NCI-H345 treated with DMSO at 0.1 percent for 48 hours (cell line): Measurements from ENCODE around the gene ARHGAP10.

Experiments
- DNase-seq: peaks from one replicate; lab custom pipeline; 2025; ENCODE audit not compliant: unreplicated experiment; lab: John Stamatoyannopoulos, UW

The ARHGAP10 gene

DNA sequence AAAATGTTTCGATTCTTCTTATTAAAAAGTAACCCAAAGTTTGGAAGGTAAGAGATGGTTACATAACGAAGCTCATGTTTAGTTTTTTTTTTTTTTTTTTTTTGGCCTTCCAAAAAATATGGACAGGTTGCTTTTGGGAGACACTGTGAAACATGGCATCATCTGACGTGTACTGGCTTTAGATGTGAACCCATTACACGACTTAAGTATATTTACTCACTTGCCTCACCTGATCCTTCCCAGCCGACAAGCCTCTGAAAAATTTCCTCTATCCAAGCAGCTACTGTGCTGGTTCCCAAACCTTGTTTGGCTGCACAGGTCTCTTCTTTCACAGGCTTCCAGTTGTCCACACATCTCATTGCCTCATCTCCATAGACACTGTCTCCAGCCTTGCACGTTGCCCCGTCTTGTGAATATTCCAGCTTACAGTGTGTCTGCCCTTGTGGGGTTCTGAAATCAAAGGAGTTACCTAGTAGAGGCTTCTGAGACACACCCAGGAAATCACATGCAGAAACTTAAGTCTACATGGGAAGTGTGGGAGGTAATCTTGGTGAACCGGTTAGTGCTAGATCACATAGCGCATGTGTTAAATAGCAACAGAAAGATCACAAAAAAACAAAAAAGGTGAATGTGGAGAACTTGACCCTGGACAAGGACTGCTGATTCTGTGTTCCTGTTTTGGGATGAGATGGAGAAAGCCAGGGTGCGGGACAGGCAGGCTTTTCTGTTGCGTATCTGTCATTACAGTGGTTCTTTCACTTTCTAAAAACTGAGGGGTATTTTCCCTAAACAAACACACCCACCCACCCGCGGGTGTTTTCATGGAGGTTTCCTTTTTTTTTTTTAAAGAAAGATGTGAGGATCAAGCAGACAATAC is 328.6 kb downstream of the ARHGAP10 start:
- DNase-seq: no peak

DNA sequence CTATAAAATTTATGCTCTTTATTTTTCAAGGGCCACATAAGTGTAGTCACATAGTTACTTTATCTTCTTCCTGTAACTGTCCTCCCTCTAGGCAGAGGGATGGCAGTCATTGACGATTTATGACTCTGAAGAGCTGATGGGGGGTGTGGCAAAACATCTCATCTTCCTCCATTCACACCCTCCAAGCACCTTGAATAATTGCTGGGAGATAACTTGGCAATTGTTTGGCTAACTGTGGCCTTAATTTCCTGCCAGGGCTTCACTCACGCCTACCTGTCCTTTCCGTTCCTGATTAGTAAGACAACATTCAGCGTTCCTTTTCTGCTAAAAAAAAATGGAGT is 329.2 kb downstream of the ARHGAP10 start:
- peak; percentile 4 for DNase-seq

DNA sequence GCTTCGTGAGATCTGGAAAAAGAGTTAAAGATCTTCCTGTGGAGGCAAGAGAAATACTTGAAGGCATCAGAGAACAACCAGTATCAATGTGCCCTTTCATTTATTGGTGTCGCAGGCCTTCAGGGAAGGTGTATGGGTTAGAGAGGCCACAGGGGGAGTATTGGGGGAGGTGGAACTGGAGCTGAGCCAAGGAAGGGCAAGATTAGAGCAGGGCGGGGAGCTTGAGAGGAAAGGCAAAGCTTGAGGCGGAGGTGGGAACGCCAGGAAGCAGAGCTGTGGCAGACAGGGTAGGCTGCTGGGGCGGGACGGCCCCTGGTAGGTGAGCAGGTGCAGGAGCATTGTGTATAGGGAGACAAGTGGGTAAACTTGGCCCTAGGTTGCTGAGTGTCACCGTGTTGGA is 329.9 kb downstream of the ARHGAP10 start:
- peak; percentile 61 for DNase-seq

DNA sequence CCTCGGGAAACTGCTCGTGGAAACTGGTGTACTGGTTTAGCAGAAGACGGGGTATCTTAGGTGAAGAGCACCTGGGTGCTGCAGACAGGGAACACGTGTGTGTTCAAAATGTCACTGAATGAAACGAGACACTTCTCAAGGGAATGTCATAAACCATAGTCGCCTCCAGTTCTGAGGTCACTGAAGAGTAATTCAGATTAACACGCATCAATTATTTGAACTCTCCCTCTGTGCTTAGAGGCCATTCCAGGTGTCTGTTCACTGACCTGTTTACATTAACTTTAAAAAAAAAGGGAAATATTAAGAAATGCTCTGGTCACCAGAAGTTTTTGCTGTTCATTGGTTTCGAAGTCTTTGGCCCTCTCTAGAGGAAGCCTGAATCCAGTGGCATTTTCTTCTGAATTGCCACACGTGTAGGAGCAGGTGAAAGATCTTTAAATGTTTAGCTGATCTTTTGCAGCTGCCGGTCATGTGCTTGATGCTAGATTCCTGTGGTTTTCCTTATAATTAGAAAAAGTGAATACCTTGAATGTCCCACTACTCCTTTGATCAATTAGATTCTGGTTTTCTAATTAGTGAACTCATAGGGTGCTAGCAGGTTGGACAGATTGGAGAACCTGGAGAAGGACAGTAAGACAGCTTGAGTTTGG is 330.5 kb downstream of the ARHGAP10 start:
- no peak for DNase-seq

DNA sequence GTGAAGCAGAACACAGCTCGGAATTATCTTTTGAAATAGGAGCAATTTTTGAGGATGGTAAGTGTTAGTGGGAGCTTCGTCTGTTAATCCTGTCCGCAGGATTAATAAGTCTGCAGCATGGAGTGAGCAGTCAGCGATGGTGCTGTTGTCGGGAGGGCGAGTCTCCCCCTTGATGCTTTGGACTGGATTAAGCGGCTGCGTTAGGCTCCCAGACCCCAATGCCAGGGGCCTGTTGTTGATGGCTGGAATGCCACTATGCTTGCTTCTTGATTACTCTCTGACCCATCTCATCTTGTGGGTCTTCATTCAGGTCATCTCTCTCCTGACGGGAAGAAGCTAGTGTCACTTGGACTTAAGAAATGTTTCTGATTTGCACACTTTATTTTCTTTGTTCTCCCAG is 332.6 kb downstream of the ARHGAP10 start:
- DNase-seq: no peak

DNA sequence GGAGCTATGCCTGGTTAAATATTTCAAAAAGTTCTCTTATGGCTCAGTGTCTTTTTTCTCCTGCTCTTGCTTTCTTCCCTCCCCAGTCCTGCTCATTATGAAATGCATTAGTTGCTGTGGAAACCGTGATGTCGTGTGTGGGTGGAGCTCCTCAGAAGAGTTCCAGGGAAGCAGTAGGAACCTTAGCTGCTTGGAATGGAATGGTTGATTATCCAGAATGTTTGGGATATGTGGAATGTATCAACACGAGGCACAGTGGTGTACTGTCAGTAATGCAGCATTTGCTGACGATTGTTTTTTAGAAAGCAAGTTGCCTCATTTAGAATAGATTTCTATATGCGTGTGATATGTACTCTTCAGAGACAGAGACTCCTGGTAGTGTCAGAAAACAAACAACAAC is 333.2 kb downstream of the ARHGAP10 start:
- no peak for DNase-seq

DNA sequence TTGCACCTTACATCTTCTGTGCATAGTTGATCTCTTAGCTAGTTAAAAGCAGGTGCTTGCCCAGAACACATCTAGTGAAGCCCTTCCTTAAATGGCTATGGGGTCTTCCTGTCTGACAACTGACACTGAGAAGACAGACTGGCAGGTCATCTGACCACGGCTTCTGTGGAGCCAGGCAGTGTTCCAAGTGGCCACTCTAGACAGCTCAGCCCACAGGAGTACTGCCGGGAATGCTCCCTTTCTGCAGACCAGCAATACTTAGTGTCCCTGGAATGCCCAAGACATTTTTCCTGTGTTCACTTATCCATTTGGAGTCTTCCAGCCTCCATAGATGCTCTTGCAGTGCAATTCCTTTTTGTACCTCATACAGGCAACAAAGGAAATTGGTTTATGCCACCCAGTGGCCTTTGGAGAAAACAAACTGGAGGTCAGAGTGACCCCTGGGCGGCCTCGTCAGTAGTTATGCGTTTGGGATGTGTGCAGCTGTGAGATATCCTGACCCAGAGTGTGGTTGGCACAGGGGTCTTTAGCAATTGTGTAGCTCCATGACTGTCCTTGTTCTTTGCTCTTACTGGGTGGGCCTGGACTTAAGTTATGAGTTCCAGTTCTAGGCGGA is 335.5 kb downstream of the ARHGAP10 start:
- no peak for DNase-seq

DNA sequence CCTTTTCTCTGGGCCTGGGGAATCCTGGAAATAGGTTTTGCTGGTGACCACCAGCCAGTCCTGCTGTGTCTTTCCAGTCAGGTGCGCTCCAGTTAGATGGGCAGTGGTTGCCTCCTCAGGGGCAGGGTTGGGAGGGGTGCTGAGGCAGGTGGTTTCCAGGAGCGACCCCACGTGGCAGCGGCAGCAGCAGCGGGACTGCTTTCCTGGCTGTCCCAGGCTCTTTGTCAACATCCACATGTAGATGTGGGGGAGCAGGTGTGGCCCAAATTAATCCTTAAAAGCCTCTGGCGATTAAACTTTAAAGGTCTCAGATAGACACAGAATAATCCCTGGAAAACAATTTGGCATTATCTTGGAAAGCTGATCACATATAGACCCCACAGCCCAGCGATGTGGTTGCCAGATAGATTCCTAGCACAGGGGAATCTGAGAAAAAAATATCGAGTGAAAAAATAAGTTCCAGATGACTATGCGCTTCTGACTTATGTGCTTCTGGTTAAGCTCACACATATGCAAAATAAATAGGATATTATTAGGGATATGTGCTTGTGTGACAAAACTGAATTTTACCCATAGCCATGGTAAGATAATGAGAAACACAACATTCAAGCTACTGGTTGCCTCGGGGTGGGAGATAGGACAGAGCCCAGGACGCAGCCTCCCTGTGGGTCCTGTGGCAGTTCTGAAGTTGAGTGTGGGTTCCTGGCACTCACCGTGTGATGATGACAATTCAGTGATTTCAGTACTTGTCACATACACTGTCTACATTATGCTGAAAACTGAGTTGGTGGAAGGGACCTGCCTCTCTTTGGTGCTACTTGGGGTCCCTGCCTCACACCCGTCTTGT is 336.4 kb downstream of the ARHGAP10 start:
- DNase-seq: no peak

DNA sequence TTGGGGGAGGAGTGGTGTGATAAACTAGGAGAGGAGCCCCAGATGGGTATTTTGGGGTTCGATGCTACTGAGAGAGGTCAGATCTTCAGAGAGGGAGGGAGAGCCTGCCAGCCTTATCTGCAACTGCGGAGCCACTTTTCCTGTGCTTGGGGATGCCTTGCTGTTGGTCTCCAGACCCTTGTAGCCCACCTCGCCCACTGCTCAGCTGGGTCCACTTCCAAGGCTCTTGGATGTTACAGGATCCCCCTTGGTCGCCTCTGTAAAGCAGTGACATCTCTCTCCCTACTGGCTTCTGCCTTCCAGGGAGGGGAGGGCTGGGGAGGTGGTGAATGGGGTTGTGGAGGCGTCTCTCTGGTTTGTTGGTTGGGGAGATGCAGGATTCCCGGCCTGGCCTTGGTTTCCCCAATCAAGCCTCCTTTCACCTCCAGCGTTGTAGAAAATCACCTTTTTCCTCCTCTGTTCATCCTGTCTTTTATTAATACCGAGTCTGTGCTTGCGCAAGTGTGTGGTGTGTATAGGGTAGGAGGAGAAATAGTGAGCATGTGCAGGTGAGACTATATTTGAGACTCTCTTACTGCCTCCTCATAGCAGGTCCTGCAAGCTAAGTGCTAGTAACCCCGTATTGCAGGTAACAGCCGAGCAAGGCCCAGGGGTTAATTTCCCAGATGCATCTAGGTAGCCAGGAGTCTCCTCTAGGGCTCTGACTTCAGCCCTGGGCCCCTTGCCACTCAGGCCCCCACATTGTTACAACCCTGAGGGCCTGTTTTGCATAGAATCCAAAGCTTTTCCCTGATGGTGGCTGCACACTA is 337.4 kb downstream of the ARHGAP10 start:
- no peak for DNase-seq

DNA sequence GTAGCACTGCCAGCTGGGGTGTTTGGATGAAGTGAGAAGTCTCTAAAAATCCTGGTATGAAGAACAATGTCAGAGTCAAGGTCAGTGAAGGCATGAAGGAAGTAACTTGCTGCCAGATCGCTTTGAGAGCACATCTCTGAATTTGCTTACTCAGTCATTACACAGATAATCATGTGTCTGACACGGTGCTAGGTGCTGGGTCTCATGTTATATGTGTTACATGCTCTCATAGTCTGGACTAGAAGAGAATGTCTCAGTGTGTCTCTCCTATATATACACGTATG is 337.9 kb downstream of the ARHGAP10 start:
- DNase-seq: no peak

DNA sequence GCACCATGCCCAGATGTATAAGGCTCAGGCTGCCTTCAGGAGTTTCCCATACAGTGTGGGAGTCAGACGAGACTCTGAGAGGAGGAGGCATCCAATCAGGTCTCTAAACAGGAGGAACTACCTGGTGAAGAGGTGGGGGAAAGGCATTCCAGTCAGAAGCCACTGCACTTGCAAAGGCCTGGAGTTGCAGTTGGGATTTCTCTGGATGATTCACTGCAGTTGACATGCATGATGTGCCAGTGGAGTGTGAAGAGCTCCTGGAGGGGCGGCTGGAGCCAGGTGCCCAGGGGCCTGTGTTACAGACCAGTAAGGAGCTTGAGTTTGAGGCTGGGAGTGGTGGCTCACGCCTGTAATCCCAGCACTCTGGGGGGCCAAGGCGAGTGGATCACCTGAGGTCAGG is 339.1 kb downstream of the ARHGAP10 start:
- no peak for DNase-seq

DNA sequence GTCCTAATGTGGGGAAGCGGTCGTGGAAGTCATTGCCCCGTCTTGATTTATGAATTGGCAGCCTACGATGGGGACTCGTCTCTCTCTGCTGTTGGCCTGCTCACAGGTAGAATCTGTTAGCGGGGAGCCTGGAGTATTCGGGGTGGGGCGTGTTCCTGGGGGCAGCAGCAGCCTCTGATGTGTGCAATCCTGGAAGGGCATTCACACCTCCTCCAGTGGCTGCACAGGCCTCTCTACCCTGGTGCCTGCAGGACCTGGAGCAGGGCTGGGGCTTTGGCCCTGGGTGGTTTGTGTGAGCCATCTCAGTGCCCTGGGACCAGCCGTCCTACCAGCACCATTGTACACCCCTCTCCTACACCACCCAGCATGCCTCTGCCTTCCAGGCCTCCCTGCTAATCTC is 340.9 kb downstream of the ARHGAP10 start:
- DNase-seq: no peak

DNA sequence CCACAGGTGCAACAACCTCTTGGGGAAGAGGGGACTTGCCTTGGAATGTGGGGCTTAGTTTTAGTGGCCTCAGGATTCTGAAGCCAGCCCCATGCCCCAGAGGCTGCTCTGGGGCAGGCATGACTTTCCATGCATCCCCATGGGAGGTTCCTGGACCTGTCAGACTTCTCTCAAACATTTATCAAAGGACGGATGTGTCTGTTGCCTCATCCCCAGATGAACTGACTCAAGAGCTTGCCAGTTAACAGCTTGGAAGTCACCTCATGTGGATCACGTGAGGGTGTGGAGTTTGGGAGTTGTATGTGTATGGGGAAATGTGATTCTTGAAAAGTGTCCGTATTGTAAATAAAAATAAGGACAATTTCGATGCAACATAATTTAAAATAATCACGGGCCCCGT is 341.5 kb downstream of the ARHGAP10 start:
- DNase-seq: no peak

DNA sequence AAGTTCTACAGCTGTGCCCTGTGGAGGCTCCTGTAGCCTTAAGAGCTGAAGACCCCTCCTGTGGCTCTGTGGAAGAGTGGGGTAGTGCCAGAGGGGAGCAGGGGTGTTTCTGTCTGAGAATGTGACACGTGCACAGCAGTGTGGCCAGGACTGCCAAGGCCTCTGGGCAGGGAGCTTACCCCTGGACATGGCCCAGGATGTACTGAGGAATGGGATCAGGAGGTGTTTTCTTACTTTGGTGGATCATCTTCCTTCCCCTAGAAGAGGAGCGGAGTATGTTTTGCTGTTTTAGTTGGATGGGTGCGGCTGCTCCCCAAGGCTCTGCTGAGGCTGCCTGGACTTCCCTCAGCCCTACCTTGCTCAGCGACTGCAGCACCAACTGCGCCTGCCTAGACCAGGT is 342.6 kb downstream of the ARHGAP10 start:
- no peak for DNase-seq

DNA sequence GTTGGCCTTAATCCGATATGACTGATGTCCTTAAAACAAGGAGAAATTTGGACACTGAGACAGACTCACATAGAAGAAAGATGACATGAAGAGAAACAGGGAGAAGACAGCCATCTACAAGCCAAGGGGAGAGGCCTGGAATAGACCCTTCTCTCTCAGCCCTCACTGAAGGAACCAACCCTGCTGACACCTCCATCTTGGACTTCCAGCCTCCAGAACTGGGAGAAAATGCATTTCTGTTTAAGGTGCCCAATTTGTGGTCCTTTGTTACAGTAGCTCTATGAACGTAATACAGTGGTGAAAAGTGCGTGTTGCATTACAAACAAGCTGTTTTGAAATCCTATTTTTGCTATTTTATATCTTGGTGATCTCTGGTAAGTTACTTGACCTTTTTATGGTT is 343.6 kb downstream of the ARHGAP10 start:
- no peak for DNase-seq

DNA sequence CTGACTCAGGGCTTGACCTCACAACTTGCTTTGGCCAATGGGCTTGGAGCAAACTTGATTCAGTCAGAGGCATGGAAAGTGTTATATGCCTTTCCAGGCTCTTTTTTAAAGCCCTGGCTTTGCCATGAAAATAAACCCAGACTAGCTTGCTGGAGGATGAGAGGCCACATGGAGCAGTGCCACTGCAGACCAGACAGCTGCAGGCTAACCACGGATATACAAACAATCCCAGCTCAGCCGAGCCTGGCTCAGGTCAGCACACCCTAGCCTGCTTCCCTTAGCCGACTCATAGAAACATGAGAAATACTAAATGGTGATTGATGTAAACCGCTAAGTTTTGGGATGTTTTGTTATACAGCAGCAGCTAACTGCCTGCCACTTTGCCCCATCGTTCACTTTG is 345.1 kb downstream of the ARHGAP10 start:
- DNase-seq: no peak

DNA sequence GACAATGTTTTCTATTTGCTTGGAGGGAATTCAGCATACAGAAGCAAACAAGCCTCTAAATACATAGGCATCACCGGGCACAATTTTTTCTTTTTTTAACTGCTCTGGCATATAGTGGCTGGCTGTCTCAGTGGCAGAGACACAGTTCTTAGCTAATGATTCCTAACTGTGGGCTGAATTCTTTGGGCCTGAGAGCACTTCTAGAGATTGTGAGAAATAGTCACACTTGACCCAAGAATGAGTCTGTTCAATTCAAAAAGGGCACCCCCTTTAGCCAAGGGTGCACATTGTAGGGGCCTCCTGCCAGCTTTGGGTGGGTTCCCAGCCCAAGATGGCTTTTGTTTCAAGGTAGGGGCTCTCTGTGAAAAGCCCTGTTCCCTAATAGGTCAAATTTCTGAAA is 345.7 kb downstream of the ARHGAP10 start:
- no peak for DNase-seq

DNA sequence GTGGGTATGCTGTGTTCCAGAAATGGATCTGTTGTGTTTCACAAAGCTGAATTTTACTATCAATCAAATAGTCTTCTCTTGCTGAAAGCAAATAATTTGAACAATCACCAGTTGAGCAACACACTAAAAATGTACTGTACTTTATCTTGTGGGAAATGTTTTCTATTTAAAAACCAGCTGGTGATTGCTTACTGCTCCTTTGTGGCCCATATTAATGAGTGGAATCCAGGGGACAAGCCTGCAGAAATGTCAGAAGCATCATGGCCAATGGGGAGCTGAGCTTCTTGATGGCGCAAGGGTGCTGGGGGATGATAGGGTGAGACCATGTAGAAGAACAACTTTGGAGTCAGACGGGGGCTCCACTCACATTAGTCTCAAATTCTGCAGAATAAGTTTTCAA is 346.2 kb downstream of the ARHGAP10 start:
- DNase-seq: no peak

DNA sequence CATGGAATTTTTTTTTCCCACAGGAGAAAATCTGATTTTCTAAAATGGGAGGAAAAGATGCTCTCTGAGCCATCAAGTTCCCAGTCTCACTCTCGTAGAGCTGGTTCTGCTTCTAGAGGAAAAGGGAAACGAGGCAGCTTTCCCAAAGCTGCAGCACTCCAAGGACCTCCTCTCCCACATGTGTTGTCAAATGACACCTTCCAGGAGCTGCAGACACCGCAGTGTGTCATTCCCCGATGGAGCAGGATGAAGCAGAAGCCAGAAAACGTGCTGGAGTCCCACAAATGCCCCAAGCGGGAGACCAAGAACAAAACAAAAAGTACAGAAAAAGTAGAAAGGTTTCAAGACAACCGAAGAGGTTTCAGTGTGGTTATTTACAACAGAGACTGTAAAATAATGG is 348.1 kb downstream of the ARHGAP10 start:
- DNase-seq: no peak

DNA sequence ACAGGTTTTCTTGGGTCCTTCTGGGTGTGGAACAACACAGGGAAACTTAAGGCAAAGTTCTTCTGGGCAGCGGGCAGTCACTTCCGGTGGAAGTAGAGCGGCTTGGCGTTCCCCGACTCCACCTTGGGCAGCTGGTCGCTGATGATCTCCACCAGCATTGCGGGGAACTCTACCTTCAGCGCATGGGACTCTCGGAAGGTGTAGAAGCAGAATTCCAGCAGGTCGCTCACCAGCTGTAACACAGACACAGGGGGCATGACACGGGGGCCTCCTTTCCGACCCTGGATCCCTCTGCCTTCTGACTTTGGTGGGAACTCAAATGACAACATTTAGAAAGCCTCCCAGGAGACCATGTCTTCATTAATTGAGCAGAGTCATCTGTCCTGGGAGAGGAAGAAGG is 349.4 kb downstream of the ARHGAP10 start:
- no peak for DNase-seq

DNA sequence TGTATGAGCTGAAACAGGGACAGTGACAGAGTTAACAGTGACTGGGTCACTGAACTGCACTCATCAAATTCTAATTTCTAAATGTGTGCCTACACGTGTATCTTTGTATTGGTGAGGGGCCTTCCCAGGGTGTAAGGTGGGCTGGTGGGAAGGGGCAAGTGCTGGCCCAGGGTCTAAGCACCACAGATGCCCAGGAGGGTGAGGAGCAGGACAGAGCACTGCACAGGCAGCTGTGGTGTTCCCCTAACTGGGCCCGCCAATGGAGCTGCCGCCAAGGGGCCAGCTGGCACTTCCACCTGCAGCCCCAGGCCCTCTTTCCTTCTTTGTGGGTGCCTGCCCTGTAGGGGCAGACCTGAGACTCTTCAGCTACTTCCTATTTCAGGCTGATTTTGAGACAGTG is 349.9 kb downstream of the ARHGAP10 start:
- DNase-seq: no peak
